Adrenal gland (tissue), 12 donors: ENCODE measurements around the gene PRKCA. TPM values are rescaled to one million over a fixed set of nuclear protein-coding genes. Genes with fewer than 3 reads are reported as not detected.

Experiments used
- DNase-seq, 7 donors: peaks; one replicate each; pipeline ENCODE4 v3.0.0-alpha.2; 2019 to 2020
- H3K27ac ChIP-seq, 5 donors: fragments of 200-600 bp; sonication (generic) in 4 of 5; 1 replicate in 3 of 5; 2 replicates in 2 of 5; pipeline versions ENCODE4 v1.5.1 to v1.8.0; 2016 to 2020; ENCODE audit warnings: mild to moderate bottlenecking in 1 of 5
- H3K27me3 ChIP-seq: fragments of 200-600 bp; 2 replicates; pipeline ENCODE4 v1.8.0; 2021
- H3K36me3 ChIP-seq, 2 donors: fragments of 200-600 bp; replicated peaks in 1 of 2; 1 replicate in 1 of 2; 2 replicates in 1 of 2; pipeline versions ENCODE4 v1.5.1 to v1.8.0; 2018 to 2022
- H3K4me1 ChIP-seq, 2 donors: fragments of 200-600 bp; replicated peaks in 1 of 2; 1 replicate in 1 of 2; 2 replicates in 1 of 2; pipeline versions ENCODE4 v1.5.1 to v1.8.0; 2018 to 2021
- H3K4me3 ChIP-seq, 4 donors: fragments of 200-600 bp; sonication (generic) in 3 of 4; one replicate each; pipeline ENCODE4 v1.5.1; 2016 to 2018
- H3K9me3 ChIP-seq, 3 donors: fragments of 200-600 bp; sonication (generic) in 1 of 3; replicated peaks in 1 of 3; 1 replicate in 2 of 3; 2 replicates in 1 of 3; pipeline versions ENCODE4 v1.5.1 to v1.8.0; 2016 to 2021
- CTCF ChIP-seq, 6 experiments: fragments of 450-650 bp in 4 of 6; fragments of 200-600 bp in 2 of 6; sonication (generic) in 1 of 6; IDR thresholded peaks; 1 replicate in 5 of 6; 2 replicates in 1 of 6; pipeline versions ENCODE4 v1.5.1 to v1.8.0; 2016 to 2021; ENCODE audit warnings: antibody characterized with exemption in 6 of 6, mild to moderate bottlenecking in 2 of 6, moderate library complexity in 1 of 6
- POLR2A ChIP-seq, 2 donors: fragments of 450-650 bp; IDR thresholded peaks; one replicate each; pipeline ENCODE4 v1.6.1; 2017; ENCODE audit warnings: antibody characterized with exemption in 2 of 2, mild to moderate bottlenecking in 2 of 2, moderate library complexity in 1 of 2
- whole genome bisulfite sequencing, 4 donors: extraction: QIAGEN DNeasy Blood & Tissue Kit in 2 of 4; methylation state at CpG; one replicate each; pipeline versions ENCODE4 v1.1.5 to v1.1.7; 2013 to 2017; 5-methylcytosine and 5-hydroxymethylcytosine counted together
- intact Hi-C, 2 donors: fragments of 100-400 bp; cut with DNase I; formaldehyde crosslinking; loops; one replicate each; pipeline versions ENCODE4 v1.14.1 to v1.15.0; 2022 to 2023
- polyA plus RNA-seq, 3 donors: library from polyadenylated mRNA; stranded (reverse); fragments of 200-250 nt in 2 of 3; fragments of 350-450 nt in 1 of 3; fragmentation: Illumina TruSeq in 1 of 3; extraction: RNeasy Lipid Tissue Mini Kit (QIAGEN cat#74804) in 1 of 3; gene quantifications; one replicate each; pipeline ENCODE4 v1.2.3, GENCODE V29; 2013 to 2014
- total RNA-seq, 9 donors: library from RNA; depleted of rRNA in 4 of 9; stranded (reverse); fragments of >200 nt in 4 of 9; fragments of 120-200 nt in 1 of 9; fragmentation: NEBNext Ultra II Directional in 1 of 9; extraction: Animal tissue kit (Norgen Biotek cat#: 25700) in 1 of 9; gene quantifications; one replicate each; pipeline versions ENCODE4 v1.1.0 to v1.2.4, GENCODE V29; 2013 to 2023
- donor health status: healthy with polysubstance abuse.
- donor health status: Bipolar disorder and iron deficiency.
- donor health status: DM: yes; HTN: yes; CAD: no.
- donor health status: DM: no; HTN: no; CAD: no.
- donor health status: DM: no; HTN: no; CAD: no.
- donor health status: DM: yes; HTN: yes; CAD: no.

The PRKCA gene
- total and polyA plus RNA-seq, 12 donors, result 15.1 to 202 (median 84.1) TPM

- DNase-seq, result no peak
- no peak for TF ChIP-seq CTCF (IDR thresholded peaks at IDR 0.05)
- TF ChIP-seq POLR2A (IDR thresholded peaks at IDR 0.05), result no peak
- Histone ChIP-seq H3K27me3 (no peaks in the 10 kb centered on the region), H3K4me3 (no peak overlapping the region), H3K36me3 (no peaks in the 10 kb centered on the region), H3K9me3 (no peaks in the 10 kb centered on the region), H3K27ac (no peak overlapping the region), H3K4me1 (no peaks in the 10 kb centered on the region)
- intact Hi-C loops, result no loop called here
- 95 to 100% (median 98%) methylated on average over 2 of the region's 2 CpGs for WGBS, 4 donors
Measured at GRCh38 chr17:66446419-66446818, 144.0 kb downstream of the PRKCA start.

- H3K27ac ChIP-seq, result no peak overlapping the region
- H3K9me3 ChIP-seq, result no peaks in the 10 kb centered on the region
- TF ChIP-seq CTCF (IDR thresholded peaks at IDR 0.05), result no peak
- TF ChIP-seq POLR2A (IDR thresholded peaks at IDR 0.05), result no peak
- no peak for DNase-seq
- no peaks in the 10 kb centered on the region for H3K4me1 ChIP-seq
- no peaks in the 10 kb centered on the region for H3K36me3 ChIP-seq
- intact Hi-C loops, result no loop called here
- no peak overlapping the region for H3K4me3 ChIP-seq
- no peaks in the 10 kb centered on the region for H3K27me3 ChIP-seq
- 95 to 97% (median 95%) methylated on average over 8 of the region's 8 CpGs for WGBS, 4 donors
Measured at GRCh38 chr17:66447159-66447558, 144.7 kb downstream of the PRKCA start.

- no peaks in the 10 kb centered on the region for H3K9me3 ChIP-seq
- no peaks in the 10 kb centered on the region for H3K36me3 ChIP-seq
- intact Hi-C loops, result no loop called here
- no peaks in the 10 kb centered on the region for H3K27me3 ChIP-seq
- no peak for TF ChIP-seq POLR2A (IDR thresholded peaks at IDR 0.05)
- TF ChIP-seq CTCF (IDR thresholded peaks at IDR 0.05), result no peak
- no peak overlapping the region for H3K4me3 ChIP-seq
- no peaks in the 10 kb centered on the region for H3K4me1 ChIP-seq
- WGBS, 4 donors, result 86 to 91% (median 89%) methylated on average over 14 of the region's 14 CpGs
- H3K27ac ChIP-seq, result no peak overlapping the region
- DNase-seq, result no peak
Measured at GRCh38 chr17:66448026-66448639, 145.7 kb downstream of the PRKCA start.

- DNase-seq, result no peak
- H3K36me3 ChIP-seq, result no peaks in the 10 kb centered on the region
- 81 to 89% (median 86%) methylated on average over 8 of the region's 8 CpGs for WGBS, 4 donors
- no peaks in the 10 kb centered on the region for H3K4me1 ChIP-seq
- no peak overlapping the region for H3K27ac ChIP-seq
- H3K4me3 ChIP-seq, result no peak overlapping the region
- intact Hi-C loops, result no loop called here
- TF ChIP-seq CTCF (IDR thresholded peaks at IDR 0.05), result no peak
- TF ChIP-seq POLR2A (IDR thresholded peaks at IDR 0.05), result no peak
- H3K9me3 ChIP-seq, result no peaks in the 10 kb centered on the region
- H3K27me3 ChIP-seq, result no peaks in the 10 kb centered on the region
Measured at GRCh38 chr17:66449418-66449977, 147.1 kb downstream of the PRKCA start.
